ENCODE results near the gene PDE4B.
"Not testable (repeated sequence)": the region's sequence is repeated elsewhere in the genome, so short reads cannot be mapped to it uniquely, and the experiment has no call there.

PDE4B gene

DNA sequence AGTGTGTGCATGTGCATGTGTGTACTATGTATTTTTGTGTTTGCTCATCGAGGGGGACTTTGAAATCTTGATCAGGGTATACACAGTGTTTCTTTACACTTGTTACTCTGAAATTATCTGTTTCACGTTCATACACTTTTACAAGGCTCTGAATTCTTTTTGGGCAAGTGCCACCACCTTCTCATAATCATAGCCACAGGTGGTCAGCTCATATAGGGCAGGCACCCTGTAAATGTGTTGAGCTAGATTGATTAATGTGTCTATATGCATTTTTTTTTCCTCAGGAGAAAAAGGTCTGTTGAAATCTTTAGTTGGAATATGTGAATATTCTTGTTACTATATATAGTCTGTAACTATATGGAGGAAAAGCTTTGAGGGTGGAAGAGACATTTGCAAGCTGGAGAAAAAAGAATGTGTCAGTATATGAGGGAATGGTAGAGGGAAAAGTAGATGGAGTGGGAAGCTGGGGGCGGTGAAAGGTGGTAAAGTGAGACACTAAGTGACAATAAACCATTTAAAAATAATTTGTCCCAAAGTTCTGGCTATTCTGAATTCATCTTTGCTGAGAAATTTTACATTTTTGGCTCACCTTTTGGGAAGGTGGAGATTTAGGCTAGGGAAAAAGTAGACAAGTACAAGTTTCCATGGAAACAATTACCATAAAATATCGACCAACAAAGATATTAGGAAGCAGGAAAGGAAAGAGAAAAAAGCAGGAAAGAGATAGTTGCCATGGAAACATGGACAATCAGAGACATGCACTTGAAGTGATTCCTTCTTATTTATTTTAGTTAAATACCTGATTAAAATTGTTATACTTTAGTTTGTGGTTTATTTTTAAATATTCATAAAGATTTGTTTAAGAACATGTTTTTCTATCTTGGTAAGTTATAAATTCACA is 277.5 kb downstream of the PDE4B start:
- no peak for DNase-seq

DNA sequence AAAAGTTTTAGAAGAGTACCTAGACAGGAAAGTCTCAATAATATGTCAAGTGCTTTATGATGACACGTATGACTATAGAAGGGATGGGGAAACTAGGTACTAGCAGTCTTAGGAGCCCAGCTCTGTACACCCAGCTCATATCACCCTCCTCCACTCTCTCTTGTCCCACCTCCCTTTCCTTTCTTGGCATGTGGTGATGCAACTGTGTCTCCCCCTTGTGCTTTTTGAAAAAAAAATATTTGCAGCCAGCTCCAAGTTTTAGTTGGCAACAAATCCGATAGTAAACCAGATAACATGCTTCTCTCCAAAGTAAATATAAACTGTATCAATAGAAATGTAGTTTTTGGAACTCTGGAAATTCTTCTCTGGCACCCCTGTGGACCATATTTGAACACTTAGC is 280.7 kb downstream of the PDE4B start:
- no peak for DNase-seq

DNA sequence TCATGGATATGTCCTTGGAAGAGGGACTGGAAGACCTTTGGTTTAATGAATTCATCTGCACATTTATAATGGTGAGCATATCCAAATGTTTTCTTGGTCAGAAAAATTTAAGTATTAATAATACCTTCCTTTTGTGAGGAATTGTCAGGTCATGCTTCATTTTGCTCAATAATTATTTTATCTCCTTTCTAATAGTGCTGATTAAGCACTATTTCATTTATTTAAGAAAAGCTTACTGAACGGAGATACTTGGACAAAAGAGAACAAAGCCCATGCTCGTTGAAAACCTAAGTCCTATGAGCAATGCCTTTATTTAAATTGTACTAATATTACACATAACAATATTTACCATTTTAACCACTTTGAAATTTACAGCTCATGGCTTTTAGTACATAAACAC is 281.5 kb downstream of the PDE4B start:
- no peak for DNase-seq

DNA sequence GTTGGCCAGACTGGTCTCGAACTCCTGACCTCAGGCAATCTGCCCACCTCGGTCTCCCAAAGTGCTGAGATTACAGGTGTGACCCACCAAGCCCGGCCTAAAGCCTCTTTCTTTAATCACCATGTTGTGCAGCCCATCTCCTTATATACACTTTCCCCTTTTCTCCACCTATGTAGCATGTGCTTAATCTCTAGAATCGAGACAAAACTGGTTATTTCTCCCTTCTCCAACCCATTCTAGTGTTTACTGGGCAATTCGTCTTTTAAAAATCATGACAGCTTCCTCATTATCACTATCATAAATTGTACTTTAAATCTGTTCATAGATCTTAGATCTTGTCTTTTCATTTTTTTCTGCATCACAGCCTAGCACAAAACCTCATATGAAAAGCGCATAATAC is 285.7 kb downstream of the PDE4B start:
- no peak for DNase-seq

DNA sequence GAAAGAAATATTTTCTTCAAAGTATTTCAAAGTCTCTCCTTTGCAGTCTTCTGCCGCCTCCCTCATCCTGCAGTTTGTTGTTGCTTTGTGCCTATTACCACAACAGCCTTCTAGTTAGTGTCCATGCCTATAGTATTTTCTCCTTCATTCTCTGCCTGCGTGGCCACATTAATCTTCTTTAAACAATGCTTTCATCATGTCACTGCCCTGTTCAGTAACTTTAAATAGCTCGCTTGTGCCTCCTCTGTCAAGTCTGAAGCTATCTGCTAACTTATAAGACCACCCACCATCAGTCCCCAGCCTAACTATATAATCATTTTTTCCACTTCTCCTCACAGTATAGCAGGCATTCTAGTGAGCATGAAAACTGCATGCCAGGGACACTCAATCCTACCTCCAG is 290.3 kb downstream of the PDE4B start:
- no peak for DNase-seq

DNA sequence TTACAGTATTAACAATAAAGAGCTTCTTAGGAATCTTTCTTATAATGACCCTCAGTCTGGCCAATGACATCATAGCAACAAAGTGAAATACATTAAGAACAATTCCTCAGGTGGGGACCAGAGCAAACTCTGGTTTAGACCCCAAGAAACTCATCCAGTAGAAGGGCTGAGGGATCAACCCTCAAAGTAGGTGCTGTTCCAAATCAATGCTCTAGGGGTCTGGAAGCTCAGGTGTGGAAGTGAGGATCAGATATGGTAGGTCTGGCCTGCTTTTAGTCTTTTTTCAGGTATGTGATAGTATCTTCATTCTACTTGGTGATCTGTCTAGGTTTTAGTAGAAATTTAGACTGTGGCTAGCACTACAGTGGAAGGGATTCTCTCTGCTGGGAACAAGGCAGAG is 291.7 kb downstream of the PDE4B start:
- no peak for DNase-seq

DNA sequence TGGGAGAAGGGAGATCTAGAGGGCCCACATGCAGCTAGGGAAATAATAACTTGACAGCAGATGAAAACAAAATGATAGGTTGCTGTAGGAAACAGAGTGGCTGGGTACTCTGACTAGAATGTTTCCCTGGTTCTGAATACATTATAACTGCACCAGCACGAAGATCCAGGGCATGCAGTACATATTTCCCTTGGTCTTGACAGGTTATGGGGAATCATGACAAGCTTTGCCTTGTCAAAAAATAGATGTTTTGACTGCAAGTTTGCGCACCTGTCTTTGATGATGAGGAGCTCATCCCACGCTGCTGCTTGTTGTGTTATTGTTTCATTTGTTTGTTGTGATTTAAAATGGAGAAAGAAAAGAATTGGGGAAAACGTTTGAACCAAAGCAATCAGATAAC is 292.9 kb downstream of the PDE4B start:
- no peak for DNase-seq

DNA sequence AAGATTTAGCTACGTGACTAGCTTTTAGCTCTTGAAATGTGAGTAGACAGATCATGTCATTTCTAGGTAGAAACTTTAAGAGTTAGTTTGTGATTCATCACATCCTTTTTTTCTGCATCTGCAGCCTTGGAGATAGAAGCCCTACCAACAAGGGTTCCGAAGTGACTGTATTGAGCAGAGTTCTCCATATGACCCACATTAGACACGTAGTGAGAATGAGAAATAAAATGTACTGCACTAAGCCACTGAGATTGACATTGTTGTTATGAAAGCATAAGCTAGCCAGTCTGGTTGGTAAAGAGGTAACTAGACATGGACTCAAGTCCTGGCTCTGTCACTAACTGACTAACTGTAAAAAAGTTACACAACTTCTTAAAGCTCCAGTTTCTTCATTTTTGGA is 296.1 kb downstream of the PDE4B start:
- no peak for DNase-seq

DNA sequence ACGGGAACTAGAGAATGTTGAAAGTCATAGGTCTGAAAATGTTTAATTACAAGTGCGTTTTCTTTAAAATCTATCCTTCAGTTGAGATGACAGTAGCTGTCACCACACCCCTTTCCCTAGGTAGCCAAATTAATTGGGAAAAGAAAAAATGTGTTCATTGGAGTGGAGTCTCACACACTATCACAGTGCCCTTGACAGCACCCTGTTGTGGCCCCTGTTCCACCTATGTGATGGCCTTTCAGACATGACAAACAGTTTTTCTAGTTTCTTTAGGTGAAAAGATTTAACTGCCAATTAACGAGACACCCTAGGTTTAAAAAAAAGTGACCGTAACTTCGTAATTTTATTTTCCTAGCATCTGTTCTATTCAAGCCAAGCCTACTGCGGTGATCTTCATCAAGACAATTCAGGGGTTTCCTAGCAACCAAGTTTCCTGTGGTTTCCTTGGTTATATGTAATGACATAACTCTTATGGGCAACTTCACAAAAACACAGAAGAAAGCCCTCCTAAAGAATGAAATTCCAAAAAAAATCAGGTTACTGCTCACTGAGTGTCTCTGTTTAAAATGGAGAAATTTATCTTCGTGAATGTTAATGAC is 298.3 kb downstream of the PDE4B start:
- DNase-seq = no peak

DNA sequence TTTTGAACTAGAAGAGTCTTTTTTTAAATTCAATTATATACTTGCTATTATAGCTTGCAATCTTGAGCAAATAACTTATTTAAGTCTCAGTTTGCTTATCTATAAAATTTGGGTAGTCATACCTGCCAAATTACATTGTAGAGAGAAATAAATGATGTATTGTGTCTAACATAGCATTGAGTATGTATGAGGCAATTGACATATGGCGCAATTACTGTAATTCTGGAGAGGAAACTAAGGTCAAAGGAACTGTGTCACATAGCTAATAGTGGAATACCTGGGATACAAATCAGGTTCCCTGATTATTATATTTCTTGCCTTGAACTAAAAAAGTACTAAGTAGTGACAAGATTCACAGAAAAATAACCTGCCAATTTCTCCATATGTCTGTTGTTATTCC is 302.5 kb downstream of the PDE4B start:
- DNase-seq = no peak

DNA sequence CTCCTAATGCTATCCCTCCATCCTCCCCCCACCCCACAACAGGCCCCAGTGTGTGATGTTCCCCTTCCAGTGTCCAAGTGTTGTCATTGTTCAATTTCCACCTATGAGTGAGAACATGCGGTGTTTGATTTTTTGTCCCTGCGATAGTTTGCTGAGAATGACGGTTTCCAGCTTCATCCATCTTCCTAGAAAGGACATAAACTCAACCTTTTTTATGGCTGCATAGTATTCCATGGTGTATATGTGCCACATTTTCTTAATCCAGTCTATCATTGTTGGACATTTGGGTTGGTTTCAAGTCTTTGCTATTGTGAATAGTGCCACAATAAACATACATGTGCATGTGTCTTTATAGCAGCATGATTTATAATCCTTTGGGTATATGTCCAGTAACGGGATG is 308.3 kb downstream of the PDE4B start:
- not testable (repeated sequence) for DNase-seq

DNA sequence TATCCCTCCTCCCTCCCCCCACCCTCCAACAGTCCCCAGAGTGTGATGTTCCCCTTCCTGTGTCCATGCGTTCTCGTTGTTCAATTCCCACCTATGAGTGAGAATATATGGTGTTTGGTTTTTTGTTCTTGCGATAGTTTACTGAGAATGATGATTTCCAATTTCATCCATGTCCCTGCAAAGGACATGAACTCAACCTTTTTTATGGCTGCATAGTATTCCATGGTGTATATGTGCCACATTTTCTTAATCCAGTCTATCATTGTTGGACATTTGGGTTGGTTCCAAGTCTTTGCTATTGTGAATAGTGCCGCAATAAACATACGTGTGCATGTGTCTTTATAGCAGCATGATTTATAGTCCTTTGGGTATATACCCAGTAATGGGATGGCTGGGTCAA is 311.4 kb downstream of the PDE4B start:
- not testable (repeated sequence) for DNase-seq

DNA sequence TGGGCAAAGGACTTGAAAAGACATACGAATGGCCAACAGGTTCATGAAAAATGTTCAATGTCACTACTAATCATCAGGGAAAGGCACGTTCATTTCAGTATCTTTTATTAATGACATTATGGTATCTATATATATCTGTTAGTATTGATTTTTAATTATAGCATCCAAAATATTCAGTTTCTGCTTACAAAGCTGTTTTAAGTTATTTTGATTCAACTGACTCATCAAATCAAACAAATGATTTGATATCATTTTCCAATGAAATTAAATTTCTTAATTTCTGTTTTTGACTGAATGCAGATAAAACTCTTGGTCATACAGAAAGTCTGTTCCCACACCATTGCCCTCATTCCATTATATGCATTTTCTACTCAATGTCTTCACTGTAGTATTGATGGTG is 315.9 kb downstream of the PDE4B start:
- DNase-seq = no peak

DNA sequence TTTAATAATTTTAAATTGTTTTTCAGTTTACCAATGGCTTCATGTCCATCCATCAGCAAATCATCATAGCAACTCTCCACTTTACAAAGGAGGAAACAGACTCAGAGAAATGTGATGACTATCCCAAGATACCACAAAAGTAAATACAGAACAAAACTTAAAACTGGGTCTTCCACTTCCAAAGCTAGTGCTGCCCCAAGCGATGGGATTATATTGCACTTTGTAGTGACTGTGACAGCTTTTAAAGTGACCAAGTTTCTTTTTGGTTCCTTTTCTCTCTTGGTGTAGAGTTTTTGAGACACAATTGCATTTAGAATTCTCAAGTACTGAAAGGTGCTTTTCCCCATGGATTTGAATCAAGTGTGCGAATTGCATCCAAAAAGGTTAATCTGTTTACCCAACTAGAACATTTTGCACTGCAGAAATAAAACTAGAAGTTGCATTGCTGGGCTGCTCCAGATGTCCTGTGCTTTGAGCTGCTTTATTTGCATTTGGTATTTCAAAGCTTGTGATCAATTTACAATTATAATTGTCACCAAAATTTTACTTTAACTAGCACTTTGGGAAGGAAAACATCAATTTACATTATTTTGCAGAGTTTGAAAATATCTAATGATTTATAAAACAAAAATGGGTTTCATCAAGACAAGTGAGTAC is 320.2 kb downstream of the PDE4B start:
- DNase-seq = no peak

DNA sequence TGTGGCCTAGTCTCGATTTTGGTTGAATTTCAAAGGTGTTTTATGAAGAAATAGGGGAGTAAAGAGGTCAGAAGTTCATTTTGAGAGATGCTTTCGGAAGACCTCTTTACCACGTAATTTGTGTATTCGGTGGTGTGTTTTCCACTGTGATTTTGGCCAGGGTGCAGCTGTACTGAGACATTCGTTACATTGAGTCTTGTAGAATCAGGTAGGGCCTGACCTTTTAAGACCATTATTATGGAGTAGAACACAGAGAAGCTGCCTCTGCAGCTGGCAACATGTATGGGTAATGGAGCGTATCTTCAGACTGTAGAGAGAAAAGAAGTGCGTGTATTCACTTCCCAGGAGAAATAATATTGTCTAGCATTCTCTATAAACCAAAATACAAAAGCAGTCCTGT is 326.5 kb downstream of the PDE4B start:
- DNase-seq = no peak

DNA sequence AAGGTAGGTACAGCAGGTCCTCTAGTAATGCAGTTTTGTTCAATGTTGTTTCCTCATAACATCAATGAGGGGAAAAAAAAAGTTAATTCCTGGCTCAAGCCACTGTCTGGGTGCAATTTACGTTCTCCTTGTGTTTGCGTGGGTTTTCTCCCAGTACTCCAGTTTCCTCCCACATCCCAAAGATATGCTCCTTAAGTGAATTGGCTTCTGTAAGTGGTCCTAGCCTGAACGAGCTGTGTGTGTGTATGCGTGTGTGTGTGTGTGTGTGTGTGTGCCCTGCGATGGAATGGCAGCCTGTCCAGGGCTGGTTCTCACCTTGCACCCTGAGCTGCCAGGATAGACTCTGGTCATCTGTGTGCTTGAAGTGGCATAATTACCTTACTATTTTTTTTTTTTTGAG is 332.0 kb downstream of the PDE4B start:
- no peak for DNase-seq

DNA sequence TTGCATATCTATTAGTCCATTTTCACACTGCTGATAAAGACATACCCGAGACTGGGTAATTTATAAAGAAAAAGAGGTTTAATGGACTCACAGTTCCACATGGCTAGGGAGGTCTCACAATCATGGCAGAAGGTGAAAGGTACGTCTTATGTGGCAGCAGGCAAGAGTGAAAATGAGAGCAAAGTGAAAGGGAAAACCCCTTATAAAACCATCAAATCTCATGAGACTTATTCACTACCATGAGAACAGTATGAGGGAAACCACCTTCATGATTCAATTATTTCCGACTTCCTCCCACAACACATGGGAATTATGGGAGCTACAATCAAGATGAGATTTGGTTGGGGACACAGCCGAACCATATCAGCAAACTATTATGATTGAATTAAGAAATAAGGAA is 335.9 kb downstream of the PDE4B start:
- not testable (repeated sequence) for DNase-seq

DNA sequence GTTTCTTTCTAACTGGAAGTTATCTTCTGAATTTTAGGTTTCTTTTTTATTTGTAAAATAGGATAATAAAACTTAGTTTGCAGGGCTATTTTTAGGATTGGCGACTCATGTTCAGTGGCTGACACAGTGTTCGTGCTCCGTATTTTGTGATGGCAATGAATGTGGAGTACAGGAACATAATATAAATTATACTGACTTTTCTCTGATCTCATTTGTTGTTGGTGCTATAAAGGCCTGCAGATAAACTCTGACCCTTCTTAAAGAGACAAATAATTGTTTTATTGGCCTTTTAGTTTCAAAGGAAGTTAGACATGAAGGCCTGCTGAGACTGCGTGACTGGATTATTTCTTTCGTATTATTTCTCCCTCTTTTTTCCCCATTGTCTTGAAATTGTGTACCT is 339.6 kb downstream of the PDE4B start:
- no peak for DNase-seq

DNA sequence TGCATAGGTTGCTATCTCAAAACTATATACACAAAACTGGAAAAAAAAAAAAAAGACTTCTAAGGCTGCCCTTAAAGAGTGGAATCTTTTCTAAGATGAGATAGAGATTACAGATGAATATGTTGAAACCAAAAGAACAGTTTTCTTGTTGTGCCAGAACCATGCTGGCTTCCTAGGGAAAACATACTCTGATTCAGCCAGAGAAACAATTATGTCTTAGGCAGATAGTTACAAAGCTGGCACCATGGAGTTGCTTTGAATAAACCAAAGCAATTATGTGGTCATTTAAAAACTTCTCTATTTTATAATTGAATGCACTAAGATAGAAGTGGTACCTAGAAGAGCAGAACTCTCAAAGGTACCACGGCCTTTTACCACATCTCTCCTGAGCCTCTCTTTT is 341.3 kb downstream of the PDE4B start:
- DNase-seq = no peak

DNA sequence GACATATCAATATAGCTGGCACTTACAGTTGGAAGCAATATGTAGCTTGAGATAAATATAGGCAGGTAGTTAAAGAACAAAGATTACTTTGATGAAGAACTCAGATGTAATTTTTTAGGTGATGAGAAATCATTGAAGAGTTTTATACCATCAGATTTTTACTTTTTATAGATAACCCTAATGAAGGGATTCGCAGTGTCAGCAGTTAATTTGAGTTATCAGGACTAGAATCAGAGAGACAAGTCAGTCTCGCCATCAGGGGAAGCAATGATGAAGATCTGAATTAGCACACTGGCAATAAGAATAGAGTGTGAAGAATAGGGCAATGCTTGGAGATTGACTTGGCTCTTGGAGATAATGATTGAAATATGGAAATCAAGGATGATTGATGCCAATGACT is 342.5 kb downstream of the PDE4B start:
- DNase-seq = no peak

DNA sequence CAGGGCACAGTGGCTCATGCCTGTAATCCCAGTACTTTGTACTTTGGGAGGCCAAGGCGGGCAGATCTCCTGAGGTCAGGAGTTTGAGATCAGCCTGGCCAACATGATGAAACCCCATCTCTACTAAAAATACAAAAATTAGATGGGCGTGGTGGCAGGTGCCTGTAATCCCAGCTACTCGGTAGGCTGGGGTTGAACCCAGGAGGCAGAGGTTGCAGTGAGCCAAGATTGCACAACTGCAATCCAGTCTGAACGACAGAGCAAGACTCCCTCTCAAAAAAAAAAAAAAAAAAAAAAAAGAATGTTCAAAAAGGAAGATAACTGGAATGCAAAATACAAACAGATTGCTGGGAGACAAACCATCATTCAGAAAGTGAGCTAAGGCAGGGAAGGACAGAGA is 343.7 kb downstream of the PDE4B start:
- not testable (repeated sequence) for DNase-seq

DNA sequence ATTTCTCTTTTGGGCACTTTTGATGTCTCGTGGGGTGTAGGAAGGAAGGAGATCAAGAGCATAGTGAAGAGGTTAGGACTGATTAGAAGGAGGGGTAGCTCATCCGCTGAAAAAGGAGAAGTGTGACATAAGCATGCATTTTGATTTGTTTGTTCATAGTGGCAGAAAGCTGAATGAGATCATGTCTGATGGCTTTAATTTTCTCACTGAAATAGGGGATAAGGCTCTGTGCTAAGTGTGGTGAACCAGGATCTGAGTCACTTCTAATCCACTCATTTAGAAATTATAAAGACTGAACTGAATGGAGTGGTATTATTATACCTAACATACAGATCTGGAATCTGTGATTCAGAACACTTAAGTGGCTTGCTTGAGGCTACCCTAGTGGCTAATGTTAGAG is 344.5 kb downstream of the PDE4B start:
- no peak for DNase-seq

DNA sequence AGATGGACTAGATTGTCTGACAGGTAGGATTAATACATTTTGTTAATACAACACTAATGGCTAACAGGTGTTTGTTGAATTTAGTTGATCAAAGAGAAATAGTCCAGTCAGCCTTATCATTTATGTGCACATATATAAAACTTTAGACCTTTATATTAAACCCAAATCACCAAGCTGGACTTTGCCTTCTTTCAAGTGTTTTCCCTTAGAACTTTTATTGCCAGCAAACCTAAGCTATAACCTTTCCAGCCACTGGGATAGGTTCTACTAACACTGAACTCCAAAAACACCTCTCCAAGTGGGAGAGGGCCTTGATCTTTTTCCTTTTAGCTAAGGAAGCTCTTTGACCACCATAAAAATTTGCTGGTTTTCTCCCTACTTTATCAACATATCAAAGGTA is 345.9 kb downstream of the PDE4B start:
- DNase-seq = no peak

DNA sequence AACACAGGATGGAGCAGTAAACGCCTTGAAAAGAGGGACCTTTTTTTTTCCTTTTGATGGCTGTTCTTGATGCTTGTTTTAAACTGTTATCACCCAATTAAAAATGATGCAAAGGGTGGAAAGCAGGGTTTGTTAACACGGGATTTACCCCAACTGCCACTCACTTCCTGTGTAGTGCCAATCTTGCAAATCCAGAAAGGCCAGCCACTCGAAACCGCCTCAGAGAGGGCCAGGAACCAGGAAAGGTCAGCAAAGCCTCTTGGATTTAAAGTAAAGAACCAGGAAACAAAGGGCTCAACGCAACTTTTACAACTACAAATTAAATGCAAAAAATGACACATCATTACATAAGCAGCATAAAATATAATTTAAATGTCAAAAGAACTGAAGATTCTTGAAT is 347.4 kb downstream of the PDE4B start:
- no peak for DNase-seq

Measured in EL (cell line).